Activated naive CD8-positive, alpha-beta T cell treated with anti-CD3 and anti-CD28 coated beads, Interleukin-2, amount 50 U/mL, for 16 hours (primary cell): ENCODE results near the gene NLRC3.
A peak's percentile ranks its signal among the peaks of the same experiment; 100 is the strongest.
"Not testable (repeated sequence)": the region's sequence is repeated elsewhere in the genome, so short reads cannot be mapped to it uniquely, and the experiment has no call there.

ENCODE experiments used
- DNase-seq: peaks from one replicate; pipeline ENCODE4 v3.0.0-alpha.2; 2020; ENCODE audit warnings: low read depth, low spot score

NLRC3 gene, protein sequence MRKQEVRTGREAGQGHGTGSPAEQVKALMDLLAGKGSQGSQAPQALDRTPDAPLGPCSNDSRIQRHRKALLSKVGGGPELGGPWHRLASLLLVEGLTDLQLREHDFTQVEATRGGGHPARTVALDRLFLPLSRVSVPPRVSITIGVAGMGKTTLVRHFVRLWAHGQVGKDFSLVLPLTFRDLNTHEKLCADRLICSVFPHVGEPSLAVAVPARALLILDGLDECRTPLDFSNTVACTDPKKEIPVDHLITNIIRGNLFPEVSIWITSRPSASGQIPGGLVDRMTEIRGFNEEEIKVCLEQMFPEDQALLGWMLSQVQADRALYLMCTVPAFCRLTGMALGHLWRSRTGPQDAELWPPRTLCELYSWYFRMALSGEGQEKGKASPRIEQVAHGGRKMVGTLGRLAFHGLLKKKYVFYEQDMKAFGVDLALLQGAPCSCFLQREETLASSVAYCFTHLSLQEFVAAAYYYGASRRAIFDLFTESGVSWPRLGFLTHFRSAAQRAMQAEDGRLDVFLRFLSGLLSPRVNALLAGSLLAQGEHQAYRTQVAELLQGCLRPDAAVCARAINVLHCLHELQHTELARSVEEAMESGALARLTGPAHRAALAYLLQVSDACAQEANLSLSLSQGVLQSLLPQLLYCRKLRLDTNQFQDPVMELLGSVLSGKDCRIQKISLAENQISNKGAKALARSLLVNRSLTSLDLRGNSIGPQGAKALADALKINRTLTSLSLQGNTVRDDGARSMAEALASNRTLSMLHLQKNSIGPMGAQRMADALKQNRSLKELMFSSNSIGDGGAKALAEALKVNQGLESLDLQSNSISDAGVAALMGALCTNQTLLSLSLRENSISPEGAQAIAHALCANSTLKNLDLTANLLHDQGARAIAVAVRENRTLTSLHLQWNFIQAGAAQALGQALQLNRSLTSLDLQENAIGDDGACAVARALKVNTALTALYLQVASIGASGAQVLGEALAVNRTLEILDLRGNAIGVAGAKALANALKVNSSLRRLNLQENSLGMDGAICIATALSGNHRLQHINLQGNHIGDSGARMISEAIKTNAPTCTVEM

DNA sequence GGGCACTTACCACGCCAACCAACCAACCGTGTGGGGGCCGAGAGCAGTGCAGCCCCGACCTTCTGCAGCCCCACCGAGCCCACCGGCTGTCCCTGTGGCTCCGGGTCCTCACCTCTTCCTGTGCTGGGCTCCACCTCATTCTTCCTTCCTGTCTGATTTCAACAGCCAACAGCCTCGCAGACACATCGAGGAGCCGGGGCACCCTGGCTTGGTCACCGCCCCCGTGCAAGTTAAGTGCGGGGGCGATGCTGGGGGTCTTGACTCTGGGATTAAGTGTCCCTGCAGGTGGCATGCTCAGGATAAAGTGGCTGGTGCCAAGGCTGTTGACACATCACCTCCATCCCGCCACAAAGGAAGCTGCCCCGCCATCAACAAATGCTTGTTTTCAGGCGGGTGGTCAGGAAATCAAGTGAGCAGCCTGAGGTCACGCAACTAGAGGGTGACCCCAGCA is at the start of gene NLRC3:
NLRC3 (minus strand) TSS at position 102 of the 451 bp plus-strand sequence. CDS start 12,367 bp downstream, outside the sequence.
- no peak for DNase-seq

DNA sequence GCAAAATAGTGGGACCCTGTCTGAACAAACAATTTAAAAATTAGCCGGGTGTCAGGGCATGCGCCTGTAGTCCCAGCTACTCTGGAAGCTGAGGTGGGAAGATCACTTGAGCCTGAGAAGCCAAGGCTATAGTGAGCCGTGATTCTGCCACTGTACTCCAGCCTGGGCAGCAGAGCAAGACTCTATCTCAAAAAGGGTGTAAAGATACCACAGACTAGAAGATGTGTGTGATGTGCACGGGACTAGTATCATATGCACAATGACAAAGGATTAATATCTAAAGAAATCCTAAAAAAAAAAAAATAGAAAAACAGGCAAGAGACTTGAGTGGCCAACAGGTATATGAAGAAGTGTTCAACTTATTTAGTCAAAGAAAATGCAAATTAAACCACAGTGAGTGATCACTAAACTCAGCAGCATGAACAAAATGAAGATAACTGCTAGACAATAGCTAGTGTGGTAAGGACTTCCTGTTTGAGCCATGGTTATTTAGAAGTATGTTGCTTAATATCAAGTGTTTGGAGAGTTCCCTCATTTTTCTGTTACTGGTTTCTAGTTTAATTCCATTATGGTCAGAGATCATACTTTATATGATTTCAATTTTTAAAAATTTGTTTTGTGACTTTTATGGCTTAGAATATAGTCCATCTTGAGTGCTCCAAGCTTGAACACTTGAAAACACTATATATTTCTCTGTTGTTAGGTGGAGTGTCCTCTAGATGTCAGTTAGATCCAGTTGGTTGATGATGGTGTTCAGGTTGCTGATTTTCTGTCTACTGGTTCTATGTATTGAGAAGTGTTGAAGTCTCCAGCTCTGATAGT is 48.9 kb upstream of the NLRC3 start:
- DNase-seq = no peak

DNA sequence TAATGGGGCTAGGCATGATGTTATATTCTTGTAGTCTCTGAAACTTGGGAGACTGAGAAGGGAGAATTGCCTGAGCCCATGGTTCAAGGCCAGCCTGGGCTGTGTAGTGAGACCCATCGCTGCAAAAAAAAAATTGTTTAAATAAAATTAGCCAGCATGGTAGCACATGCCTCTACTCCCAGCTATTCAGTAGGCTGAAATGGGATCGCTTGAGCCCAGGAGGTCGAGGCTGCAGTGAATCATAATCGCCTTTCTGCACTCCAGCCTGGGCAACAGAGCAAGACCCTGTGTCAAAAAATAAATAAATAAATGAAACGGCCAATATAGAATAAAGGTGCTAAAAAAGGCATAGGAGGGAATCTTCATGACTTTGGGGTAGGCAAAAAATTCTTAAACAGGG is 48.1 kb upstream of the NLRC3 start:
- DNase-seq = no peak

DNA sequence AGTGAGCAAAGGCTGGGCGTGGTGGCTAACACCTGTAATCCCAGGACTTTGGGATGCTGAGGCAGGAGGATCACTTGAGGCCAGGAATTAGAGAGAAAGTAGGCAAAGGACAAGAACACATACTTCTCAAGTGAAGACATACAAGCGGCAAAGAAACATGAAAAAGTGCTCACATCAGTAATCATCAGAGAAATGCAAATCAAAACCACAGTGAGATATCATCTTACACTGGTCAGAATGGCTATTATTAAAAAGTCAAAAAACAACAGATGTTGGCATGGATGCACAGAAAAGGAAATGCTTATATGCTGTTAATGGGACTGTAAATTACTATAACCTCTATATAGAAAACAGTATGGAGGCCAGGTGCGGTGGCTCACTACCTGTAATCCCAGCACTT is 46.4 kb upstream of the NLRC3 start:
- no peak for DNase-seq

DNA sequence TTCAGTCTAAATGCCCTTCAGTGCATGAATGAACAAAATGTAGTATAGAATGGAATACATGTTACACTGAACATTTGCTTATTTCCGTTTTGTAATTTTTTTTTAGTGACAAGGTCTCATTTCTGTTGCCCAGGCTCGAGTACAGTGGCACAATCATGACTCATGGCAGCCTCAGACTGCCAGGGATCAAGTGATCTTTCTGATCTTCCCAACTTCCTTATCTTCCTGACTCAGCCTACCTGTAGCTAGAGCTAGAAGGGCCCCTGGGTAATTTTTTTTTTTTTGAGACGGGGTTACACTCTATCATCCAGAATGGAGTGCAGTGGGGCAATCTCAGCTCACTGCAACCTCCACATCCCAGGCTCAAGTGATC is 41.6 kb upstream of the NLRC3 start:
- DNase-seq = no peak

DNA sequence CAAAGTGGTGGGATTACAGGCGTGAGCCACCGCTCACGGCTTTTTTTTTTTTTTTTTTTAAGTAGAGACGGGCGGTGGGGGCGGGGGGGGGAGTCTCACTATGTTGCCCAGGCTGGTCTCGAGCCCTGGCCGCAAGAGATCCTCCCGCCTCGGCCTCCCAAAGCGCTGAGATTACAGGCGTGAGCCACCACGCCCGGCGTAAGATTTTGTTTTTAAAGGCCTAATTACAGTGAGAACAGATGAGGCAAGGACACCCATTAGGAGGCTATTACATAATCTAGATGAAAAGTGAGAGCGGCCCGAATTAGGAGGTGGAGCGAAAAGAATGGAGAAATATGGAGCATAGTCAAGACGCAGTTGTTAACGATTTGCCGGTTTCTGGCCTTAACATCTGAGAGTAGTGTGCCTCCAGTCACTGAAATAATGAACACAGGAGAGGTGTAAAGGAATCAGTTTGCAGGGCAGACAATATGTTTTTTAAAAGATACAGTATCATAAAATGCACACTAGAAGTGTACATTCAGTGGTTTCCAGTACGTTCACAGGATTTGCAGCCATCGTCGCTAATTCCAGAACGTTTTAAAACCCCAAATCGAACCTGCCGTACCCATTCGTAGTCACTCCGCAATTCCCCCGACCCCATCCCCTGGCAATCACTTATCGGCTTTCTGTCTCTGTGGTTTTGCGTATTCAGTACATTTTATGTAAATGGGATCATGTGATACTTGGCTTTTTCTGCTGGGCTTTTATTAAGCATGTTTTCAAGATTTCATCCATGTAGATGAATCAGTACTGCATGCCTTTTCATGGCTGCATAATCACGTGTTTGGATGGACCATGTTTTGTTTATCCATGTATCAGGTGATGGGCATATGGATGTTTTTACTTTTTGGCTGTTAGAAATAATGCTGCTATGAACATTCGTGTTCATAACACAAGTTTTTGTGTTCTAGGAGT is 35.6 kb upstream of the NLRC3 start:
- no peak for DNase-seq

DNA sequence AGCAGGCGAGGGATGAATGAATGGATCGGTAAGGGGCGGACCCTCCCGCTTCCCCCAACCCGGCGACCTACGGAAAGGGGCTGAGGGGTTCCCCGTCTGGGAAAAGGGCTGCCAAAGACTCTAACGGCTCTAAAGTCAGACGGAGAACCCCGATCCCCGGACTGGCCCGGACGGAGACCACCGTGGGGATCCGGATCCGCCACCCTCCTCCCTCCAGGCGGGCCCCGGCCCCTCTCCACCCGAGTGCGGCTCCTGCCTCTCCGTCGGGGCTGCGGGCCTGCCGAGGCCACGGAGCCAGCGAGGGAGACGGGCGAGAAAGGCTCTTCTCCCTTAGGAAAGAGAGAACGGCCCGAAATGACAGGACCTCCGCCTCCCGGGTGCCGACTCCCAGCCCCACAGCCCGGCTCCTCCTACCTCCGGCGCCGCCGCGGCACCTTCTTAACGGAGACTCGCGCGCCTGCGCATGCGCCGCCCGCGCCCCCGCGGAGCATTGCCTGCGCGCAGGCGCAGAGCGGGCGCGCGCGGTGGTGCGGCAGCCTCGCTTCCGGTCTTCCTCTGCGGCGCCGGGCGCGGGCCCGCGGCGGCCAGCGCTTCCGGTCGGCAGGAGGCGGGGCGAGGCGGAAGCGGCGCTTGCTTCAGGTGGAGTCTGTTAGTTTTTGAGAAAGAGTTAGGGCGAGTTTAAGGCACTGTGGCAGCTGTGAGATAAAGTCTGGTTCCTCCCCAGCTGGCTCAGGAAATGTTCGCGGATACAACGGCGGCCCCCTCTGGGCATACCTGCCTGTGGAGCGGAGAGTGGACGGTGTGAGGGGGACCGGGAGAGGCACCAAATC is 34.2 kb upstream of the NLRC3 start, which contains the start of gene SLX4:
SLX4 (minus strand) TSS at position 461 of the 830 bp plus-strand sequence. CDS start 2,642 bp downstream, outside the sequence.
- DNase-seq = peak; percentile 70

DNA sequence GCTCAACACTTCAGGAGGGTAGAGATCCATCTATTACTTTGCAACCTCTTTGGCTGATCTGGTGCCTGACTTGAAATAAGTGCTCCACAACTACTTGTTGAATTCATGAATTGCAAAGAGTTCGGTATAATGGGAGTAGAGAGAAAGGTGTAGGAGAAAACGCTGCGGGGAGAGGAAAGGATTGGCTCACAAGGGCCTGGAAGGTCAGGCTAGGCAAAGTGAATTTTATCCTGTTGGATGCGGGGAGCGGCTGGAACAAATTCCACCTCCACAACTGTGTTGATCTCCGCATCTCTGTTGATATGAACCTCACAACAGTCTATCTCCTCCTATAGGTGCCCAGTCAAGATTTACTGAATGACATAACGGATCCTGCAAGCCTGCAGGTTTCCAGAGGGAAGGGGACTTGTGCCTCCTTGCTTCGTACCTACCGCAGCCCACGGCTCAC is 33.5 kb upstream of the NLRC3 start:
- DNase-seq = no peak

DNA sequence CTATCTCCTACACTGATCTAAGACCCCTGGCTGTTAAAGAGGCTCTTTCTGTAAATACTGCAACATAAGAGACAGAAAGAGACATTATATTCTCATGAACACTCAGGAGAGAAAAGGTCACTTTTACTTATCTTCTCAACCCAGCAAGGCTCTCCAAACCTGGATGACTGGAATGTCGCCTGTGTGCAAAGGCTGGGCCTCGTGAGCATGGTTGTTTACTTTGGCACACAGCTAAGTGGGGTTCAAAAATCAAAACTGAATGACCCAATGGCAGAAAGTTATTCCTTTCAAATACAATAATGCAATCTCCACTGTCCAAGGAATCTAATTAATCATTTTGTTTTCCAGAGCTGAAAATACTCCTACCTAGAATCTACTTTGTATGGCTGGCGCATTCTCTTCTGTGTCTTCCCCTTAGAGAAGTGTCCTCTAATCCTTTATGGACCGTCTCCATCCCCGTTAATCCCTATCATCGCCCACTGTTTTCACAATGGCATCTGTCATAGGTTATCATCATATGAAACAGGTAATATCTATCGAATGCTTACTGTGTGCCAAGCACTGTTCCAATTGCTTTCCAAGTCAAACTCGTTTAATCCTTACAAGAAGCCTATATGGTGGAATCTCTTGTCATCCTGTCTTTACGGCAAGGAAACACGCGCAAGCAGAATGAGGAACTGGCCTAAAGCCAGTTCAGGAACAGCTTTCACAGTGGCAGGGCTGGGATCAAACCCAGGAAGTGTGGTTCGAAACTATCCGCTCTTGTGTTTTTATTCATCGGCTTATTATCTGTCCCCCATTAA is 32.9 kb upstream of the NLRC3 start:
- no peak for DNase-seq

DNA sequence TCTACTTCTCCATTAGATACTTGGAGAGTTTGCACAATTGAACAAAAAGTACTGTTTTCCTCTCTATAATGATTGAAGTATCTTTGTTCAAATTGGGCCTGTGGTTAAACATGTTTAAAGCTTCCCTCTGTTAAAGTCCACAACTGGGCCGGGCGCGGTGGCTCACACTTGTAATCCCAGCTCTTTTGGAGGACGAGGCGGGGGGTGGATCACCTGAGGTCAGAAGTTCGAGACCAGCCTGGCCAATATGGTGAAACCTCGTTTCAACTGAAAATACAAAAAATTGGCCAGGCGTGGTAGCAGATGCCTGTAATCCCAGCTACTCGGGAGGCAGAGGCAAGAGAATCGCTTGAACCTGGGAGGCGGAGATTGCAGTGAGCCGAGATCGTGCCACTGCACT is 31.8 kb upstream of the NLRC3 start:
- DNase-seq = not testable (repeated sequence)

DNA sequence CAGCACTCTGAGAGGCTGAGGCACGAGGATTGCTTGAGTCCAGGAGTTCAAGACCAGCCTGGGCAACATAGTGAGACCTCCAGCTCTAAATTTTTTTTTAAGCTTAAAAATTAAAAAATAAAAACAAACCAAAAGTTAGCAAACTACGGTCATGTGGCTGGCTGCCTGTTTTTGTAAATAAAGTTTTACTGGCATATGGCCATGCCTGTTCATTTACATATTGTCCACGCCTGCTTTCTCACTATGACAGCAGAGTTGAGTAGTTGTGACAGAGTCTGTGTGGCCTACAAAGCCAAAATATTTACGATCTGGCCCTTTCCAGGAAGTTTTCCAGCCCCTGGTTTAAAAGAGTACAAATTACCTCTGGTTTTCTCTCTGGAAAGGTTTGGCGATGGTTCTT is 30.9 kb upstream of the NLRC3 start:
- DNase-seq = no peak

DNA sequence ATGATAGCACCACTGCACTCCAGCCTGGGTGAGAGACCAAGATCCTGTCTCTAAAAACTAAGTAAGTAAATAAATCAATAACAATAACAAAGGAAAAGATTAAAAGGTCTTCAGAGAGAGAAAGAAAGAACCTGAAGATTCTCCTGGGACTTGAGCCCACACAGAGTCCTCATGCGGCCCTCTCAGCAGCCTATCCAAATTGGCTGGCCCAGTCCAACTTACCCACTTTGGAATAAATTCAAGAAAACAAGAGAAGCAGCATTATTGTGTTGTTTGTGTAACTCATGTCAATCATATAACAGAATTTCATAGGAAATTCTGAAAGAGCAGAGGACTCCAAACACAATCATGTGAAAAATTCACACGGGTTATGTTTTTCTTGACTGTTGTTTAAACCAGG is 30.4 kb upstream of the NLRC3 start:
- DNase-seq = no peak

DNA sequence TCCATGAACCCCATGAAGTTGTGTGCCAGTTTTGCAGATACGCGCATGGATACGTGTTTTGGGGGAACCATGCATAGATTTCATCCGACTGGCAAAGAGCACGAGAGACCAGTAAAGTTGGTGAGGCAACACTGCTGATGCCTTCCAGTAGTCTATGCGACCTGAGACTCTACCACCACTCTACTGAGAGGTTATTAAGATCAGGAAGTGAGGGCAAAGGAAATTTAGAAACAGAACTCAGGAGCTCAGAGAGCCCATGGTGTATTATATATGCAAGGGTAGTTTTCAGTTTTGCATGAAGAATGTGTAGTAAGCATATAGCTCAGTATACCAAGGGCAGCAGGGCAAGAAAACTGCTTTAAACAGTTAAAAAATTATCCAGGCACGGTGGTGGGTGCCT is 30.0 kb upstream of the NLRC3 start:
- no peak for DNase-seq

DNA sequence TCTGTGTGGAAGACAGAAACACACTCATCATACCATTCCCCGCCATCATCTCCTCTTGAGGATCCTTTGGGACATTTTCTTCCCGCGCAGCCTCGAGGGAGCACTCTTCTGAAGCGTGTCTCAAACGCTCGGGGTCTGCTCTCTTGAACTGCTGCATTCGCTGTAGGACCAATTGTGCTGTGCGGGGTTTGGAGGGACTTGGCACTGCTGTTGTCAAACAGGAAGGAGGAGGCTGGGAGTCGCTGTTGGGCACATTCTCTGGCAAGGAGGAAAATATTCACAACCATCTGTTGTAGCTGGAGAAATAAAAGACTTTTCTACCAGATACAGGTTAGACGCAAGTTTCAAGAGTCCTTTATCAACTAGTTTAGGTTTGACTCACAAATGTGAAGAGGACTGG is 29.2 kb upstream of the NLRC3 start:
- DNase-seq = no peak

DNA sequence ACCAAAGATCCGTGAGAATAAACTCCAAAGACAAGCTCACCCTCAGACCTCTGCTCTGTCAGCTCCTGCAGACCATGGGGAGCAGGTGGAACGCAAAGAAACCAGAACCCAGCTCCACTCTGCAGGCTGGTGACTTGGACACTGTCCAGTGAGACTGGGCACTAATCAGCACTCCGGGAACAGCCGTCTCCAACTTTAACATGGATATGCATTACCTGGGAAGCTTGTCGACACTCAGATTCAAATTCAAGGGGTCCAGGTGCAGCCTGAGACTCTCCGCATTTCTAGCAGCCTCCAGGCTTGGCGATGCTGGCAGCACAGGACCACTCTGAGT is 25.1 kb upstream of the NLRC3 start:
- DNase-seq = no peak

DNA sequence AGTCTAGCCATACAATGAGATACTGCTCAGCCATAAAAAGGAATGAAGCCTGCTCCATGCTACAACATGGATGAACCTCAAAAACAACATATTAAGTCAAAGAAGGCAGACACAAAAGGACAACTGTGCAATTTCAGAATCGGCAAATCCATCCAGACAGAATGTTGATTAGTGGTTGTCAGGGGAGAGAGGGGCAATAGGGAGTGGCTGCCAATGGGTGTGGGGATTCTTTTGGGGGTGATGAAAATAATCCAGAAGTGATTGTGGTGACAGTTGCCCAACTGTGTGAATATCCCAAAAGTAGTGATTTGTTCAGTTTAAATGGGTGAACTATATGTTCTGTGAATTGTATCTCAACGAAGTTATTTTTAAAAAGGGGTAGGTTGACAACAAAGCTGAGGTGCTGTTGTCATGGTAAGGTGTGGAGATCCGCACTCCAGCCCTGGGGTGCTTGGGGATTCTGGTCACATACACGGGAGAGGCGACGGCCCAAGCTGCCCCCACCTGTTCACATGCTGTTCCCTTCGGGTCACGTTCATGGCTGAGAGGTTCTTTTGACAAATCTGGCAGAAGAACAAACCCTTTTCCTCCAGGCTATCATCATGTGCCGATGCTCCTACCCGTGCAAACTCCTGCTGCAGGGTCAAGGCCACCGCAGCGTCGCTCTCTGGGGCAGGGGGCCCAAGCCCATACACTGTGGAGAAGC is 24.6 kb upstream of the NLRC3 start:
- DNase-seq = no peak

DNA sequence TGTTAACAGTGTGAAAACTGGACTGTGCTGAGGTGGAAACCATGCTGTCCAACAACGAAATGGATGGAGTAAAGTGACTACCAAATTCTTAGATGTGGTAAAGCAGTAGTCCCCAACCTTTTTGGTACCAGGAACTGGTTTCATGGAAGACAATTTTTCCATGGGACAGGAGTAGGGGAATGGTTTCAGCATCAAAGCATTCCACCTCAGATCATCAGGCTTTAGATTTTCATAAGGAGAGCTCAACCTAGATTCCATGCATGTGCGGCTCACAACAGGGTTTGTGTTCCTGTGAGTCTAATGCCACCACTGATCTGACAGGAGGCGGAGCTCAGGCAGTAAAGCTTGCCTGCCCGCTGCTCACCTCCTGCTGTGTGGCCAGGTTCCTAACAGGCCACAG is 22.7 kb upstream of the NLRC3 start:
- no peak for DNase-seq

DNA sequence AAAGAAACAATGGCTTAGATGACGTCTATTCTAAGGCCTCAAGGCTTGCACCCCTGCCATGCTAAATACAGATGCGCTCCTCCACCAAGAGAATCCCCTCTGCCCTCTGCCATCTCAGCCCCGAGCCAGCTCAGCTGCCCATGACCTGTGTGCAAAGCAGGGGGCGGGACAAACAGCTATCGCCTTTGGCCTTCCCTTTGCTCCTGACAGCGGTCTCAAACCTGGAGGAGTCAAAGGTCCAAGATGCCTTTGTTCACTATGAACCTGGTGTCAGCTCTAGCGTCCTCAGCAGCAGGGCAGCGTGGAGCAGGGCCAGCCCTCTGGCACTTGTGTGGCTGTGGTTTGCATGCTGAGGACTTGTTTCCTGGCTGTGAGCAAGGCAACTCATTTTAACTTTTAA is 21.9 kb upstream of the NLRC3 start:
- no peak for DNase-seq
